WERI-Rb-1 (cell line): ENCODE measurements around the gene CYP4B1.

ENCODE experiments used
- DNase-seq: peaks from one replicate; pipeline ENCODE4 v3.0.0-alpha.2; 2020
- H3K27ac ChIP-seq: fragments of 250-450 bp; sonication (Bioruptor Pico); 2 replicates; pipeline ENCODE4 v1.5.1; 2020; ENCODE audit warnings: mild to moderate bottlenecking, moderate library complexity
- H3K27me3 ChIP-seq: fragments of 250-450 bp; sonication (Bioruptor Pico); 2 replicates; pipeline ENCODE4 v1.5.1; 2021; ENCODE audit warnings: mild to moderate bottlenecking, low read depth, moderate library complexity; ENCODE audit not compliant: insufficient read depth, severe bottlenecking
- H3K36me3 ChIP-seq: fragments of 250-450 bp; sonication (Bioruptor Pico); 2 replicates; pipeline ENCODE4 v1.5.1; 2020; ENCODE audit warnings: mild to moderate bottlenecking, moderate library complexity
- H3K4me3 ChIP-seq: 2 replicates; pipeline ENCODE4 v1.5.1; 2011; ENCODE audit warnings: low read depth, mild to moderate bottlenecking, control low read depth, low read length
- H3K9me3 ChIP-seq: fragments of 250-450 bp; sonication (Bioruptor Pico); 2 replicates; pipeline ENCODE4 v1.5.1; 2021; ENCODE audit warnings: mild to moderate bottlenecking, moderate library complexity; ENCODE audit not compliant: severe bottlenecking
- CTCF ChIP-seq: IDR thresholded peaks from 2 replicates; pipeline ENCODE4 v1.5.1; 2011; ENCODE audit warnings: low read depth, mild to moderate bottlenecking, control low read depth, inconsistent platforms, low read length

Gene CYP4B1

GRCh38 chr1:46767649-46768282, 31.1 kb upstream of the CYP4B1 start:
- H3K27me3 ChIP-seq = peaks cover 5% of the 10 kb centered on the region
- no peak overlapping the region for H3K4me3 ChIP-seq
- H3K36me3 ChIP-seq = no peaks in the 10 kb centered on the region
- no peak for TF ChIP-seq CTCF
- H3K27ac ChIP-seq = no peak overlapping the region
- peak; percentile 72 for DNase-seq
- peaks cover 19% of the 10 kb centered on the region for H3K9me3 ChIP-seq

- no peak overlapping the region for H3K4me3 ChIP-seq
- no peak for TF ChIP-seq CTCF
- H3K36me3 ChIP-seq = no peaks in the 10 kb centered on the region
- H3K27me3 ChIP-seq = peaks cover 5% of the 10 kb centered on the region
- DNase-seq = no peak
- H3K9me3 ChIP-seq = peaks cover 19% of the 10 kb centered on the region
- H3K27ac ChIP-seq = no peak overlapping the region
These were observed 30.4 kb upstream of the CYP4B1 start for GRCh38 chr1:46768445-46768844.

GRCh38 chr1:46769028-46769740, 29.7 kb upstream of the CYP4B1 start:
- Histone ChIP-seq H3K4me3 (no peak overlapping the region), H3K27me3 (peaks cover 5% of the 10 kb centered on the region), H3K36me3 (no peaks in the 10 kb centered on the region), H3K9me3 (peaks cover 19% of the 10 kb centered on the region), H3K27ac (no peak overlapping the region)
- no peak for TF ChIP-seq CTCF
- DNase-seq = no peak

- DNase-seq = no peak
- H3K27me3 ChIP-seq = peaks cover 5% of the 10 kb centered on the region
- H3K27ac ChIP-seq = no peak overlapping the region
- H3K36me3 ChIP-seq = no peaks in the 10 kb centered on the region
- TF ChIP-seq CTCF = no peak
- H3K9me3 ChIP-seq = peaks cover 23% of the 10 kb centered on the region
- no peak overlapping the region for H3K4me3 ChIP-seq
These were observed 28.3 kb upstream of the CYP4B1 start for GRCh38 chr1:46770541-46770940.

GRCh38 chr1:46772571-46772970, 26.3 kb upstream of the CYP4B1 start:
- Histone ChIP-seq H3K27ac (no peak overlapping the region), H3K36me3 (no peaks in the 10 kb centered on the region), H3K4me3 (no peak overlapping the region), H3K27me3 (peaks cover 5% of the 10 kb centered on the region), H3K9me3 (peaks cover 23% of the 10 kb centered on the region)
- DNase-seq = no peak
- peak; percentile 38; the same call in 1 of the 2 replicates for TF ChIP-seq CTCF
